HEK293T (cell line): Measurements from ENCODE around the gene IKZF3.

Experiments used
- CTCF ChIA-PET: fragments of 350-600 bp; formaldehyde crosslinking; extraction: SDS; loops from one replicate; lab custom pipeline; 2021; ENCODE audit warnings: antibody characterized with exemption, inconsistent platforms; lab: Yijun Ruan, JAX
- POLR2A ChIA-PET: fragments of 350-600 bp; formaldehyde crosslinking; extraction: SDS; loops from one replicate; lab custom pipeline; 2020; ENCODE audit warnings: antibody characterized with exemption, inconsistent platforms; lab: Yijun Ruan, JAX
- DNase-seq: peaks from one replicate; pipeline ENCODE4 v3.0.0; 2012; ENCODE audit warnings: mixed read lengths; ENCODE audit errors: extremely low spot score
- ARNT ChIP-seq: fragments of 450-650 bp; IDR thresholded peaks from 2 replicates; pipeline ENCODE4 v1.6.1; 2017; ENCODE audit warnings: mild to moderate bottlenecking
- BHLHE40 ChIP-seq: fragments of 450-650 bp; IDR thresholded peaks from 2 replicates; pipeline ENCODE4 v1.6.1; 2016; ENCODE audit warnings: mild to moderate bottlenecking, moderate library complexity, borderline replicate concordance
- CTBP1 ChIP-seq: fragments of 450-650 bp; IDR thresholded peaks from 2 replicates; pipeline ENCODE4 v1.6.1; 2016; ENCODE audit warnings: borderline replicate concordance
- ELF4 ChIP-seq: fragments of 450-650 bp; IDR thresholded peaks from 2 replicates; pipeline ENCODE4 v1.6.1; 2017; ENCODE audit warnings: antibody characterized with exemption
- FOXA1 ChIP-seq: fragments of 450-650 bp; IDR thresholded peaks from 2 replicates; pipeline ENCODE4 v1.6.1; 2016; ENCODE audit warnings: mild to moderate bottlenecking
- FOXK2 ChIP-seq: fragments of 450-650 bp; IDR thresholded peaks from 2 replicates; pipeline ENCODE4 v1.6.1; 2016; ENCODE audit warnings: mild to moderate bottlenecking
- FOXM1 ChIP-seq: fragments of 450-650 bp; IDR thresholded peaks from 2 replicates; pipeline ENCODE4 v1.6.1; 2017; ENCODE audit warnings: mild to moderate bottlenecking, borderline replicate concordance
- HDGF ChIP-seq: fragments of 450-650 bp; IDR thresholded peaks from 2 replicates; pipeline ENCODE4 v1.6.1; 2017; ENCODE audit warnings: antibody characterized with exemption, borderline replicate concordance
- L3MBTL2 ChIP-seq: fragments of 450-650 bp; conservative IDR thresholded peaks from 2 replicates; pipeline ENCODE4 v1.6.1; 2016; ENCODE audit warnings: mild to moderate bottlenecking
- LEF1 ChIP-seq: fragments of 450-650 bp; IDR thresholded peaks from 2 replicates; pipeline ENCODE4 v1.6.1; 2017; ENCODE audit warnings: mild to moderate bottlenecking, borderline replicate concordance
- NFRKB ChIP-seq: fragments of 450-650 bp; IDR thresholded peaks from 2 replicates; pipeline ENCODE4 v1.6.1; 2016; ENCODE audit warnings: mild to moderate bottlenecking, moderate library complexity
- SP1 ChIP-seq: fragments of 450-650 bp; IDR thresholded peaks from 2 replicates; pipeline ENCODE4 v1.6.1; 2017
- SUZ12 ChIP-seq: fragments of 450-650 bp; IDR thresholded peaks from 2 replicates; pipeline ENCODE4 v1.6.1; 2016; ENCODE audit warnings: mild to moderate bottlenecking
- TARDBP ChIP-seq: fragments of 450-650 bp; IDR thresholded peaks from 2 replicates; pipeline ENCODE4 v1.6.1; 2016
- ZNF384 ChIP-seq: fragments of 450-650 bp; IDR thresholded peaks from 2 replicates; pipeline ENCODE4 v1.6.1; 2016
- TF ChIP-seq, protein P1 (sequence below): fragments of 450-650 bp; IDR thresholded peaks from 2 replicates; pipeline ENCODE4 v1.6.1; 2016

IKZF3 gene

GRCh38 chr17:39736319-39737165 is 127.6 kb downstream of the IKZF3 start:
- POLR2A ChIA-PET, result interaction anchor here (1.0 to 1.6 kb wide), 2 partner anchors 37 to 49 kb away, joined by 4 read pairs; partner anchors contain the start of genes ERBB2 and PGAP3
- DNase-seq, result no peak
- TF ChIP-seq NFRKB (no peak), ZNF384 (no peak), SUZ12 (no peak), BHLHE40 (no peak), ARNT (no peak)
- CTCF ChIA-PET, result no interaction called here

GRCh38 chr17:39735882-39736281 is 128.2 kb downstream of the IKZF3 start:
- ChIA-PET POLR2A (interaction anchor here (1.6 kb wide), 1 partner anchor 48 kb away, joined by 4 read pairs; the partner anchor contains the start of gene PGAP3), CTCF (no interaction called here)
- DNase-seq, result no peak
- TF ChIP-seq SUZ12 (no peak), ELF4 (no peak), BHLHE40 (no peak), NFRKB (no peak), CTBP1 (no peak), SP1 (no peak), FOXM1 (no peak), HDGF (no peak)
- TF ChIP-seq, protein P1, sequence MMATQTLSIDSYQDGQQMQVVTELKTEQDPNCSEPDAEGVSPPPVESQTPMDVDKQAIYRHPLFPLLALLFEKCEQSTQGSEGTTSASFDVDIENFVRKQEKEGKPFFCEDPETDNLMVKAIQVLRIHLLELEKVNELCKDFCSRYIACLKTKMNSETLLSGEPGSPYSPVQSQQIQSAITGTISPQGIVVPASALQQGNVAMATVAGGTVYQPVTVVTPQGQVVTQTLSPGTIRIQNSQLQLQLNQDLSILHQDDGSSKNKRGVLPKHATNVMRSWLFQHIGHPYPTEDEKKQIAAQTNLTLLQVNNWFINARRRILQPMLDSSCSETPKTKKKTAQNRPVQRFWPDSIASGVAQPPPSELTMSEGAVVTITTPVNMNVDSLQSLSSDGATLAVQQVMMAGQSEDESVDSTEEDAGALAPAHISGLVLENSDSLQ, result no peak

GRCh38 chr17:39732586-39732985 is 131.5 kb downstream of the IKZF3 start:
- no peak for DNase-seq
- no peak for TF ChIP-seq ELF4
- TF ChIP-seq ARNT, result no peak
- TF ChIP-seq L3MBTL2, result no peak
- no peak for TF ChIP-seq BHLHE40
- no peak for TF ChIP-seq ZNF384
- TF ChIP-seq FOXM1, result no peak
- TF ChIP-seq FOXK2, result no peak
- no peak for TF ChIP-seq FOXA1
- TF ChIP-seq, protein P1, result no peak
- no peak for TF ChIP-seq LEF1
- TF ChIP-seq TARDBP, result no peak
- no peak for TF ChIP-seq HDGF
- TF ChIP-seq SP1, result no peak
- POLR2A ChIA-PET, result no interaction called here
- CTCF ChIA-PET, result interaction anchor here (1.1 kb wide), 1 partner anchor 61 kb away, joined by 3 read pairs; no protein-coding TSS in a partner anchor

- ChIA-PET CTCF (interaction anchor here (0.6 to 2.2 kb wide), 13 partner anchors 9 to 1977 kb away, joined by 3 to 9 read pairs (median 4); partner anchors contain the start of gene ERBB2), POLR2A (interaction anchor here (0.6 to 2.6 kb wide), 11 partner anchors 9 to 269 kb away, joined by 3 to 18 read pairs (median 3); partner anchors contain the start of genes CDK12, ERBB2, PGAP3 and PNMT)
- TF ChIP-seq ARNT, result no peak
- no peak for TF ChIP-seq LEF1
- TF ChIP-seq SP1, result peak; percentile 64; the same call in 1 of the 2 replicates
- no peak for TF ChIP-seq ZNF384
- TF ChIP-seq FOXK2, result no peak
- peak; percentile 81 for TF ChIP-seq ELF4
- DNase-seq, result peak; percentile 93
Observed at GRCh38 chr17:39730095-39730921, 133.8 kb downstream of the IKZF3 start, which contains the start of gene MIEN1. TSS of gene MIEN1 (minus strand) at chr17:39730532. CDS start at chr17:39730495, 37 bp downstream.

GRCh38 chr17:39729280-39729851 is 134.7 kb downstream of the IKZF3 start:
- no peak for TF ChIP-seq L3MBTL2
- TF ChIP-seq FOXK2, result no peak
- TF ChIP-seq ELF4, result no peak
- no peak for TF ChIP-seq CTBP1
- no peak for TF ChIP-seq LEF1
- no peak for TF ChIP-seq SUZ12
- TF ChIP-seq HDGF, result no peak
- TF ChIP-seq FOXA1, result no peak
- TF ChIP-seq FOXM1, result no peak
- no peak for TF ChIP-seq SP1
- no peak for TF ChIP-seq NFRKB
- ChIA-PET POLR2A (interaction anchor here (0.7 to 2.6 kb wide), 12 partner anchors 10 to 268 kb away, joined by 3 to 18 read pairs (median 4); partner anchors contain the start of genes CDK12, ERBB2, PGAP3 and PNMT), CTCF (interaction anchor here (0.6 to 2.2 kb wide), 9 partner anchors 10 to 1050 kb away, joined by 3 to 9 read pairs (median 5); partner anchors contain the start of gene ERBB2)
- no peak for DNase-seq

DNA sequence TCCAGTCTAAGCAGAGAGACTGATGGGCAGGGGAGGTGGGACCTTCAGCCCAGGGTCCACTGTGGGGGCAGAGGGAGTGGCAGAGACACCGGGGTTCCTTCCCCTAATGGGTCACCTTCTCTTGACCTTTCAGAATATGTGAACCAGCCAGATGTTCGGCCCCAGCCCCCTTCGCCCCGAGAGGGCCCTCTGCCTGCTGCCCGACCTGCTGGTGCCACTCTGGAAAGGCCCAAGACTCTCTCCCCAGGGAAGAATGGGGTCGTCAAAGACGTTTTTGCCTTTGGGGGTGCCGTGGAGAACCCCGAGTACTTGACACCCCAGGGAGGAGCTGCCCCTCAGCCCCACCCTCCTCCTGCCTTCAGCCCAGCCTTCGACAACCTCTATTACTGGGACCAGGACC is 136.6 kb downstream of the IKZF3 start:
- CTCF ChIA-PET, result interaction anchor here (0.7 kb wide), 1 partner anchor 492 kb away, joined by 4 read pairs; no protein-coding TSS in a partner anchor
- no peak for TF ChIP-seq CTBP1
- no peak for TF ChIP-seq NFRKB
- TF ChIP-seq ELF4, result no peak
- TF ChIP-seq, protein P1, result no peak
- TF ChIP-seq LEF1, result no peak
- no peak for TF ChIP-seq SUZ12
- no peak for TF ChIP-seq TARDBP
- TF ChIP-seq FOXK2, result no peak
- no peak for TF ChIP-seq FOXA1
- TF ChIP-seq ARNT, result no peak
- no peak for TF ChIP-seq FOXM1
- TF ChIP-seq ZNF384, result no peak
- TF ChIP-seq HDGF, result no peak
- TF ChIP-seq L3MBTL2, result no peak
- no peak for TF ChIP-seq SP1
- no peak for TF ChIP-seq BHLHE40
- DNase-seq, result no peak
- POLR2A ChIA-PET, result no interaction called here
